Ovary (tissue), 3 donors: ENCODE results near the gene MSTO1.

Experiments
- CTCF ChIP-seq, 3 donors: fragments of 450-650 bp in 2 of 3; fragments of 200-600 bp in 1 of 3; IDR thresholded peaks; one replicate each; pipeline versions ENCODE4 v1.5.1 to v1.8.0; 2016 to 2022; ENCODE audit warnings: antibody characterized with exemption in 3 of 3, mild to moderate bottlenecking in 1 of 3
- POLR2A ChIP-seq: fragments of 450-650 bp; IDR thresholded peaks from one replicate; pipeline ENCODE4 v1.6.1; 2017; ENCODE audit warnings: antibody characterized with exemption, mild to moderate bottlenecking, moderate library complexity
- donor health status: DM: no; HTN: no; CAD: no.

- TF ChIP-seq CTCF (IDR thresholded peaks at IDR 0.05): no peak
- no peak for TF ChIP-seq POLR2A
Measured at GRCh38 chr1:155607708-155608107, 2.3 kb upstream of the MSTO1 start.
